ENCODE data around the gene RAD51B.

DNA sequence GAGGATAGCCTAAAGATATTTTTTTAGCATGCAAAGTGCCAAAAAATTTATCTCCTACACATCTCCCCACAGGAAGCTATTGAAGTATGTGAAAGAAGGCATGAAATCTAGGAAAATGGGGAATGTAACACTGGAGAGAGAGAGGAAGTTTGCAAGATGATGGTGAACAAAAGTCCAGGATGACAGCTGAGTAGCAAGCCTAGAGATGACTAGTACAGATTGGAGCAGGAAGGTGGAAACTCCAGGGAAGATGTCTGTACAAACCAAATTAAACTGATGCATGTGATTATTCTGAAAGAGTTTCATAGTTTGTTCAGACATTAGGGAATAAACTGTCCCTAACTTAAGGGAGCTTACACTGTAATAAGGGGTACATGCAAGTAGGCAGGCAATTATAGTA lies 99.3 kb downstream of the RAD51B start:
- TF ChIP-seq, protein P1, sequence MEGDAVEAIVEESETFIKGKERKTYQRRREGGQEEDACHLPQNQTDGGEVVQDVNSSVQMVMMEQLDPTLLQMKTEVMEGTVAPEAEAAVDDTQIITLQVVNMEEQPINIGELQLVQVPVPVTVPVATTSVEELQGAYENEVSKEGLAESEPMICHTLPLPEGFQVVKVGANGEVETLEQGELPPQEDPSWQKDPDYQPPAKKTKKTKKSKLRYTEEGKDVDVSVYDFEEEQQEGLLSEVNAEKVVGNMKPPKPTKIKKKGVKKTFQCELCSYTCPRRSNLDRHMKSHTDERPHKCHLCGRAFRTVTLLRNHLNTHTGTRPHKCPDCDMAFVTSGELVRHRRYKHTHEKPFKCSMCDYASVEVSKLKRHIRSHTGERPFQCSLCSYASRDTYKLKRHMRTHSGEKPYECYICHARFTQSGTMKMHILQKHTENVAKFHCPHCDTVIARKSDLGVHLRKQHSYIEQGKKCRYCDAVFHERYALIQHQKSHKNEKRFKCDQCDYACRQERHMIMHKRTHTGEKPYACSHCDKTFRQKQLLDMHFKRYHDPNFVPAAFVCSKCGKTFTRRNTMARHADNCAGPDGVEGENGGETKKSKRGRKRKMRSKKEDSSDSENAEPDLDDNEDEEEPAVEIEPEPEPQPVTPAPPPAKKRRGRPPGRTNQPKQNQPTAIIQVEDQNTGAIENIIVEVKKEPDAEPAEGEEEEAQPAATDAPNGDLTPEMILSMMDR (conservative IDR thresholded peaks at IDR 0.05): no peak
- no peak for TF ChIP-seq EZH2 (IDR thresholded peaks at IDR 0.05; ENCODE audit: low read depth)
